ENCODE data around the gene STAB1. TPM values are rescaled to one million over a fixed set of nuclear protein-coding genes. Genes with fewer than 3 reads are reported as not detected.

STAB1 gene
- total and polyA plus RNA-seq, 2 of the 13 experiments (the other 11 are each of a cell fraction or from before 2014, with no cell fraction given): 0.09 to 0.34 TPM

DNA sequence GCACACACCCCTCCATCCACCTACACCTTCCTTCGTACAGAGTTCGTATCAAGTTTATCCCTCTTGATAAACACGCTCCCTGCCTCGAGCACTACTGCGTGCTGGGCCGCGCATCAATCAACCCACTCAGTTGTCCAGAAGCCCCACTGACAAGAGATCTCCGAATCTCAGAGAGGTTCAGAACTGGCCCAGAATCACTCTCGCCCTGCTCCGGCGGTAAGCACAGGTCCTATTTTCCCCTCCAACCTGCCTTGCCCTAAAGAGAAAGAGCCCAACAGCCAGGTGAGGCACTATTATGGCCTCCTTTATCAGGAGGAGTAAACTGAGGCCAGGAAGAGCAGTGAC lies 40.2 kb upstream of the STAB1 start:
- ChIA-PET CTCF (ENCODE audit: low intra/inter-chr PET ratio, low total read pairs) (no interaction called here), POLR2A (interaction anchor here (2.5 kb wide), 1 partner anchor 10 kb away, joined by 11 read pairs; the partner anchor contains the start of gene SEMA3G)
- H3K27me3 ChIP-seq (ENCODE audit: control insufficient read depth in 1 of 2, insufficient read depth in 2 of 2, low read length in 2 of 2): no peaks in the 10 kb centered on the region; a peak in 1 of 5 replicates
- peak overlapping the region; percentile 22 for H2AFZ ChIP-seq (ENCODE audit: low read length)
- FAIRE-seq: no peak
- BruUV-seq (replicated peaks): TSS peak; percentile 52
- peaks cover 6 to 21% of the 10 kb centered on the region in 2 experiments; a peak in 4 of 5 replicates for H3K36me3 ChIP-seq (replicated peaks in 1 of 2; ENCODE audit: control insufficient read depth in 1 of 2, insufficient read depth in 2 of 2, low read length in 2 of 2)
- H3K79me2 ChIP-seq (ENCODE audit: insufficient read depth, low read length): peaks cover 20% of the 10 kb centered on the region
- peaks cover 70% of the 10 kb centered on the region for H3K4me1 ChIP-seq (ENCODE audit: insufficient read depth, low read length)
- intact Hi-C loops (cut with micrococcal nuclease; ENCODE audit: unreplicated experiment) (no loop called here), in situ Hi-C loops (cut with HindIII; ENCODE audit: extremely low pct_ligation_motif_present, low pct_unique_long_range_greater_than_20kb) (loop anchor here (10.0 kb wide), 1 partner anchor 230 kb away; the partner anchor contains the start of genes GNL3 and PBRM1)
- no peaks in the 10 kb centered on the region for H4K20me1 ChIP-seq (ENCODE audit: insufficient read depth, low read length)
- WGBS (ENCODE audit: low lambda C conversion rate): 31% methylated on average over 5 of the region's 11 CpGs
- peak overlapping the region; percentile 58 to 96 (median 92) for H3K4me3 ChIP-seq (replicated peaks in 1 of 3; ENCODE audit: insufficient read depth in 1 of 3, low read depth in 2 of 3, low read length in 3 of 3)
- no peak for DNase-seq (ENCODE audit: low spot score)
- peak overlapping the region; percentile 64 for H3K9ac ChIP-seq (ENCODE audit: insufficient read depth, low read depth, low read length)
- H3K27ac ChIP-seq (ENCODE audit: extremely low read length, insufficient read depth, low read length): peak overlapping the region; percentile 60
- no peak; the same call in 2 of the 3 replicates for ATAC-seq
- peak overlapping the region; percentile 93 for H3K4me2 ChIP-seq (ENCODE audit: low read depth, low read length)
- no peaks in the 10 kb centered on the region for H3K9me3 ChIP-seq (ENCODE audit: low read length)
- TF ChIP-seq ZNF850 (CRISPR knock-in tag; conservative IDR thresholded peaks at IDR 0.05): no peak
- TF ChIP-seq, protein P1, sequence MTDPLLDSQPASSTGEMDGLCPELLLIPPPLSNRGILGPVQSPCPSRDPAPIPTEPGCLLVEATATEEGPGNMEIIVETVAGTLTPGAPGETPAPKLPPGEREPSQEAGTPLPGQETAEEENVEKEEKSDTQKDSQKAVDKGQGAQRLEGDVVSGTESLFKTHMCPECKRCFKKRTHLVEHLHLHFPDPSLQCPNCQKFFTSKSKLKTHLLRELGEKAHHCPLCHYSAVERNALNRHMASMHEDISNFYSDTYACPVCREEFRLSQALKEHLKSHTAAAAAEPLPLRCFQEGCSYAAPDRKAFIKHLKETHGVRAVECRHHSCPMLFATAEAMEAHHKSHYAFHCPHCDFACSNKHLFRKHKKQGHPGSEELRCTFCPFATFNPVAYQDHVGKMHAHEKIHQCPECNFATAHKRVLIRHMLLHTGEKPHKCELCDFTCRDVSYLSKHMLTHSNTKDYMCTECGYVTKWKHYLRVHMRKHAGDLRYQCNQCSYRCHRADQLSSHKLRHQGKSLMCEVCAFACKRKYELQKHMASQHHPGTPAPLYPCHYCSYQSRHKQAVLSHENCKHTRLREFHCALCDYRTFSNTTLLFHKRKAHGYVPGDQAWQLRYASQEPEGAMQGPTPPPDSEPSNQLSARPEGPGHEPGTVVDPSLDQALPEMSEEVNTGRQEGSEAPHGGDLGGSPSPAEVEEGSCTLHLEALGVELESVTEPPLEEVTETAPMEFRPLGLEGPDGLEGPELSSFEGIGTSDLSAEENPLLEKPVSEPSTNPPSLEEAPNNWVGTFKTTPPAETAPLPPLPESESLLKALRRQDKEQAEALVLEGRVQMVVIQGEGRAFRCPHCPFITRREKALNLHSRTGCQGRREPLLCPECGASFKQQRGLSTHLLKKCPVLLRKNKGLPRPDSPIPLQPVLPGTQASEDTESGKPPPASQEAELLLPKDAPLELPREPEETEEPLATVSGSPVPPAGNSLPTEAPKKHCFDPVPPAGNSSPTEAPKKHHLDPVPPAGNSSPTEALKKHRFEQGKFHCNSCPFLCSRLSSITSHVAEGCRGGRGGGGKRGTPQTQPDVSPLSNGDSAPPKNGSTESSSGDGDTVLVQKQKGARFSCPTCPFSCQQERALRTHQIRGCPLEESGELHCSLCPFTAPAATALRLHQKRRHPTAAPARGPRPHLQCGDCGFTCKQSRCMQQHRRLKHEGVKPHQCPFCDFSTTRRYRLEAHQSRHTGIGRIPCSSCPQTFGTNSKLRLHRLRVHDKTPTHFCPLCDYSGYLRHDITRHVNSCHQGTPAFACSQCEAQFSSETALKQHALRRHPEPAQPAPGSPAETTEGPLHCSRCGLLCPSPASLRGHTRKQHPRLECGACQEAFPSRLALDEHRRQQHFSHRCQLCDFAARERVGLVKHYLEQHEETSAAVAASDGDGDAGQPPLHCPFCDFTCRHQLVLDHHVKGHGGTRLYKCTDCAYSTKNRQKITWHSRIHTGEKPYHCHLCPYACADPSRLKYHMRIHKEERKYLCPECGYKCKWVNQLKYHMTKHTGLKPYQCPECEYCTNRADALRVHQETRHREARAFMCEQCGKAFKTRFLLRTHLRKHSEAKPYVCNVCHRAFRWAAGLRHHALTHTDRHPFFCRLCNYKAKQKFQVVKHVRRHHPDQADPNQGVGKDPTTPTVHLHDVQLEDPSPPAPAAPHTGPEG (CRISPR knock-in tag; IDR thresholded peaks at IDR 0.05): no peak
- TF ChIP-seq, protein P2, sequence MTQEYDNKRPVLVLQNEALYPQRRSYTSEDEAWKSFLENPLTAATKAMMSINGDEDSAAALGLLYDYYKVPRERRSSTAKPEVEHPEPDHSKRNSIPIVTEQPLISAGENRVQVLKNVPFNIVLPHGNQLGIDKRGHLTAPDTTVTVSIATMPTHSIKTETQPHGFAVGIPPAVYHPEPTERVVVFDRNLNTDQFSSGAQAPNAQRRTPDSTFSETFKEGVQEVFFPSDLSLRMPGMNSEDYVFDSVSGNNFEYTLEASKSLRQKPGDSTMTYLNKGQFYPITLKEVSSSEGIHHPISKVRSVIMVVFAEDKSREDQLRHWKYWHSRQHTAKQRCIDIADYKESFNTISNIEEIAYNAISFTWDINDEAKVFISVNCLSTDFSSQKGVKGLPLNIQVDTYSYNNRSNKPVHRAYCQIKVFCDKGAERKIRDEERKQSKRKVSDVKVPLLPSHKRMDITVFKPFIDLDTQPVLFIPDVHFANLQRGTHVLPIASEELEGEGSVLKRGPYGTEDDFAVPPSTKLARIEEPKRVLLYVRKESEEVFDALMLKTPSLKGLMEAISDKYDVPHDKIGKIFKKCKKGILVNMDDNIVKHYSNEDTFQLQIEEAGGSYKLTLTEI (CRISPR knock-in tag; conservative IDR thresholded peaks at IDR 0.05): no peak
- TF ChIP-seq, protein P3, sequence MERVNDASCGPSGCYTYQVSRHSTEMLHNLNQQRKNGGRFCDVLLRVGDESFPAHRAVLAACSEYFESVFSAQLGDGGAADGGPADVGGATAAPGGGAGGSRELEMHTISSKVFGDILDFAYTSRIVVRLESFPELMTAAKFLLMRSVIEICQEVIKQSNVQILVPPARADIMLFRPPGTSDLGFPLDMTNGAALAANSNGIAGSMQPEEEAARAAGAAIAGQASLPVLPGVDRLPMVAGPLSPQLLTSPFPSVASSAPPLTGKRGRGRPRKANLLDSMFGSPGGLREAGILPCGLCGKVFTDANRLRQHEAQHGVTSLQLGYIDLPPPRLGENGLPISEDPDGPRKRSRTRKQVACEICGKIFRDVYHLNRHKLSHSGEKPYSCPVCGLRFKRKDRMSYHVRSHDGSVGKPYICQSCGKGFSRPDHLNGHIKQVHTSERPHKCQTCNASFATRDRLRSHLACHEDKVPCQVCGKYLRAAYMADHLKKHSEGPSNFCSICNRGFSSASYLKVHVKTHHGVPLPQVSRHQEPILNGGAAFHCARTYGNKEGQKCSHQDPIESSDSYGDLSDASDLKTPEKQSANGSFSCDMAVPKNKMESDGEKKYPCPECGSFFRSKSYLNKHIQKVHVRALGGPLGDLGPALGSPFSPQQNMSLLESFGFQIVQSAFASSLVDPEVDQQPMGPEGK (CRISPR knock-in tag; IDR thresholded peaks at IDR 0.05): no peak
- TF ChIP-seq TEAD3 (CRISPR knock-in tag; optimal IDR thresholded peaks at IDR 0.05; ENCODE audit: borderline replicate concordance): peak; percentile 2
- TF ChIP-seq SPEN (CRISPR knock-in tag; IDR thresholded peaks at IDR 0.05; ENCODE audit: low read depth): 0 out of 2 replicates have a peak, but pooled peaks have one; percentile 9
- TF ChIP-seq HOXD1 (CRISPR knock-in tag; IDR thresholded peaks at IDR 0.05): no peak
- peak; percentile 20; the same call in 1 of the 2 replicates for TF ChIP-seq ZNF333 (CRISPR knock-in tag; IDR thresholded peaks at IDR 0.05; ENCODE audit: borderline replicate concordance)
- TF ChIP-seq HNRNPK (IDR thresholded peaks at IDR 0.05; ENCODE audit: low read depth, low read length, poor library complexity, severe bottlenecking): no peak
- no peak for TF ChIP-seq GZF1 (CRISPR knock-in tag; IDR thresholded peaks at IDR 0.05)
- no peak for TF ChIP-seq ZSCAN25 (CRISPR knock-in tag; IDR thresholded peaks at IDR 0.05)
- 0 out of 2 replicates have a peak, but pooled peaks have one; percentile 1 for TF ChIP-seq ZNF776 (CRISPR knock-in tag; IDR thresholded peaks at IDR 0.05)
- no peak for TF ChIP-seq IKZF1 (IDR thresholded peaks at IDR 0.05)
- 0 out of 2 replicates have a peak, but pooled peaks have one; percentile 40 for TF ChIP-seq CHD4 (IDR thresholded peaks at IDR 0.05; ENCODE audit: borderline replicate concordance, low read length)
- TF ChIP-seq ATF7-NPFF (CRISPR knock-in tag; IDR thresholded peaks at IDR 0.05; ENCODE audit: low read depth): peak; percentile 14; the same call in 1 of the 2 replicates
- no peak for TF ChIP-seq ZNF547 (CRISPR knock-in tag; IDR thresholded peaks at IDR 0.05)

Measured in HepG2 (cell line).